ENCODE data around the gene TMEM259.
A peak's percentile ranks its signal among the peaks of the same experiment; 100 is the strongest.

Gene TMEM259

GRCh38 chr19:1020868-1021425 lies at the start of gene TMEM259:
Gene TMEM259 (minus strand): TSS chr19:1021123. CDS start chr19:1020996, 127 bp downstream.
- peak; percentile 100 for DNase-seq (ENCODE audit: low spot score)
- in situ Hi-C loops (cut with MboI; ENCODE audit: low pct_unique_long_range_greater_than_20kb, low sequenced_read_pairs, unreplicated experiment): no loop called here
- no peak for TF ChIP-seq CTCF (IDR thresholded peaks at IDR 0.05; ENCODE audit: extremely low read depth, insufficient read depth, missing control alignments)

- TF ChIP-seq CTCF (IDR thresholded peaks at IDR 0.05; ENCODE audit: extremely low read depth, insufficient read depth, missing control alignments): no peak
- DNase-seq (ENCODE audit: low spot score): no peak
- in situ Hi-C loops (cut with MboI; ENCODE audit: low pct_unique_long_range_greater_than_20kb, low sequenced_read_pairs, unreplicated experiment): no loop called here
Observed at GRCh38 chr19:1070576-1070930, 49.6 kb upstream of the TMEM259 start.

- DNase-seq (ENCODE audit: low spot score): peak; percentile 61
Observed at GRCh38 chr19:1069009-1069779, 48.3 kb upstream of the TMEM259 start.

GRCh38 chr19:1068009-1069001 lies 47.4 kb upstream of the TMEM259 start:
- in situ Hi-C loops (cut with MboI; ENCODE audit: low pct_unique_long_range_greater_than_20kb, low sequenced_read_pairs, unreplicated experiment): no loop called here
- TF ChIP-seq CTCF (IDR thresholded peaks at IDR 0.05; ENCODE audit: extremely low read depth, insufficient read depth, missing control alignments): no peak
- peak; percentile 73 for DNase-seq (ENCODE audit: low spot score)

More at GRCh38 chr19:1069009-1069779, 48.3 kb upstream of the TMEM259 start:
- TF ChIP-seq CTCF (IDR thresholded peaks at IDR 0.05; ENCODE audit: extremely low read depth, insufficient read depth, missing control alignments): no peak
- in situ Hi-C loops (cut with MboI; ENCODE audit: low pct_unique_long_range_greater_than_20kb, low sequenced_read_pairs, unreplicated experiment): no loop called here

- no peak for TF ChIP-seq CTCF (IDR thresholded peaks at IDR 0.05; ENCODE audit: extremely low read depth, insufficient read depth, missing control alignments)
- in situ Hi-C loops (cut with MboI; ENCODE audit: low pct_unique_long_range_greater_than_20kb, low sequenced_read_pairs, unreplicated experiment): no loop called here
- peak; percentile 55 for DNase-seq (ENCODE audit: low spot score)
Observed at GRCh38 chr19:1067341-1067957, 46.5 kb upstream of the TMEM259 start.
